Smooth muscle cell (in vitro differentiated cells): ENCODE measurements around the gene GPR33. TPM values are rescaled to one million over a fixed set of nuclear protein-coding genes. Genes with fewer than 3 reads are reported as not detected.

Experiments
- DNase-seq: peaks from one replicate; lab custom pipeline; 2025; ENCODE audit not compliant: unreplicated experiment; lab: John Stamatoyannopoulos, UW
- H2AFZ ChIP-seq: fragments of 200-600 bp; sonication (generic); 2 replicates; pipeline ENCODE4 v1.6.0; 2016; ENCODE audit warnings: antibody characterized with exemption, low read depth, mild to moderate bottlenecking
- H3F3A ChIP-seq: fragments of 200-600 bp; sonication (generic); 2 replicates; pipeline ENCODE4 v1.6.0; 2017; ENCODE audit warnings: antibody characterized with exemption, low read depth
- H3K27ac ChIP-seq: fragments of 200-600 bp; sonication (generic); 2 replicates; pipeline ENCODE4 v1.5.1; 2016; ENCODE audit warnings: low read depth, mild to moderate bottlenecking
- H3K27me3 ChIP-seq: fragments of 200-600 bp; sonication (generic); 2 replicates; pipeline ENCODE4 v1.6.1; 2016; ENCODE audit warnings: low read depth, mild to moderate bottlenecking
- H3K36me3 ChIP-seq: fragments of 200-600 bp; sonication (generic); 2 replicates; pipeline ENCODE4 v1.5.1; 2016; ENCODE audit warnings: low read depth
- H3K4me1 ChIP-seq: fragments of 200-600 bp; sonication (generic); 2 replicates; pipeline ENCODE4 v1.5.1; 2016; ENCODE audit warnings: low read depth
- H3K4me2 ChIP-seq: fragments of 200-600 bp; sonication (generic); 2 replicates; pipeline ENCODE4 v1.6.0; 2016; ENCODE audit warnings: mild to moderate bottlenecking
- H3K4me3 ChIP-seq: fragments of 200-600 bp; sonication (generic); 2 replicates; pipeline ENCODE4 v1.5.1; 2016; ENCODE audit warnings: mild to moderate bottlenecking
- H3K79me2 ChIP-seq: fragments of 200-600 bp; sonication (generic); 2 replicates; pipeline ENCODE4 v1.6.0; 2016; ENCODE audit warnings: low read depth, mild to moderate bottlenecking
- H3K9ac ChIP-seq: fragments of 200-600 bp; sonication (generic); 2 replicates; pipeline ENCODE4 v1.6.0; 2016; ENCODE audit warnings: low read depth
- H3K9me3 ChIP-seq: fragments of 200-600 bp; sonication (generic); replicated peaks from 2 replicates; pipeline ENCODE4 v1.5.1; 2016; ENCODE audit warnings: low read depth
- H4K20me1 ChIP-seq: fragments of 200-600 bp; sonication (generic); 2 replicates; pipeline ENCODE4 v1.6.0; 2016; ENCODE audit warnings: low read depth
- CTCF ChIP-seq: fragments of 200-600 bp; sonication (generic); IDR thresholded peaks from 2 replicates; pipeline ENCODE4 v1.5.1; 2017; ENCODE audit warnings: borderline replicate concordance, mild to moderate bottlenecking, antibody characterized with exemption; ENCODE audit not compliant: insufficient read depth, poor library complexity, severe bottlenecking
- WGBS: methylation state at CpG from one replicate; pipeline ENCODE4 v1.1.7; 2016; ENCODE audit warnings: low lambda C conversion rate; 5-methylcytosine and 5-hydroxymethylcytosine counted together
- polyA plus RNA-seq: library from polyadenylated mRNA; unstranded; fragments of >200 nt; fragmentation: Nextera tagmentation; extraction: Ambion mirVana; gene quantifications from 2 replicates; pipeline ENCODE4 v1.2.1, GENCODE V29; 2016
- total RNA-seq: library from RNA; depleted of rRNA; stranded (reverse); fragments of >200 nt; gene quantifications from 2 replicates; pipeline ENCODE4 v1.2.3, GENCODE V29; 2014

The GPR33 gene
- total RNA-seq = not detected in 2 replicates
- not detected in 2 replicates for polyA plus RNA-seq

- Histone ChIP-seq H3F3A (no peaks in the 10 kb centered on the region), H3K36me3 (no peaks in the 10 kb centered on the region), H3K4me2 (no peak within 1 kb of the TSS), H3K4me3 (no peak within 1 kb of the TSS), H3K79me2 (no peaks in the 10 kb centered on the region), H3K9ac (no peak within 1 kb of the TSS), H3K9me3 (no peaks in the 10 kb centered on the region), H2AFZ (no peak within 1 kb of the TSS), H3K4me1 (no peaks in the 10 kb centered on the region), H3K27ac (no peak within 1 kb of the TSS), H3K27me3 (no peaks in the 10 kb centered on the region), H4K20me1 (no peaks in the 10 kb centered on the region)
- DNase-seq = no peak
- WGBS = 88% methylated on average over 1 of the region's 1 CpG
- TF ChIP-seq CTCF = no peak
These were observed at the start of gene GPR33 for GRCh38 chr14:31487886-31488285. Gene GPR33 (minus strand): TSS chr14:31488039. CDS start chr14:31483965, 4,074 bp downstream.

- H3K27ac ChIP-seq = no peak overlapping the region
- WGBS = 69% methylated on average over 5 of the region's 5 CpGs
- no peak overlapping the region for H3K9ac ChIP-seq
- no peaks in the 10 kb centered on the region for H4K20me1 ChIP-seq
- TF ChIP-seq CTCF = no peak
- H3K36me3 ChIP-seq = no peaks in the 10 kb centered on the region
- DNase-seq = no peak
- H2AFZ ChIP-seq = no peak overlapping the region
- H3K4me3 ChIP-seq = no peak overlapping the region
- no peaks in the 10 kb centered on the region for H3K79me2 ChIP-seq
- no peaks in the 10 kb centered on the region for H3K9me3 ChIP-seq
- H3F3A ChIP-seq = no peaks in the 10 kb centered on the region
- no peaks in the 10 kb centered on the region for H3K4me1 ChIP-seq
- H3K4me2 ChIP-seq = no peak overlapping the region
- H3K27me3 ChIP-seq = no peaks in the 10 kb centered on the region
These were observed 48.5 kb upstream of the GPR33 start for GRCh38 chr14:31536201-31536960.

- Histone ChIP-seq H3K36me3 (no peaks in the 10 kb centered on the region), H3K79me2 (no peaks in the 10 kb centered on the region), H3K9me3 (no peaks in the 10 kb centered on the region), H2AFZ (peak overlapping the region; percentile 61), H3K27ac (no peak overlapping the region), H4K20me1 (no peaks in the 10 kb centered on the region), H3F3A (no peaks in the 10 kb centered on the region), H3K4me1 (no peaks in the 10 kb centered on the region), H3K4me2 (no peak overlapping the region), H3K9ac (no peak overlapping the region), H3K27me3 (no peaks in the 10 kb centered on the region), H3K4me3 (no peak overlapping the region)
- TF ChIP-seq CTCF = no peak
- WGBS = 70% methylated on average over 7 of the region's 7 CpGs
- DNase-seq = no peak
These were observed 42.3 kb upstream of the GPR33 start for GRCh38 chr14:31530136-31530535.

- no peak for TF ChIP-seq CTCF
- no peak overlapping the region for H3K4me3 ChIP-seq
- H3K36me3 ChIP-seq = no peaks in the 10 kb centered on the region
- no peaks in the 10 kb centered on the region for H3K79me2 ChIP-seq
- H3K4me2 ChIP-seq = no peak overlapping the region
- WGBS = 70% methylated on average over 1 of the region's 1 CpG
- H3K4me1 ChIP-seq = no peaks in the 10 kb centered on the region
- no peak overlapping the region for H3K27ac ChIP-seq
- no peaks in the 10 kb centered on the region for H3K9me3 ChIP-seq
- H3K27me3 ChIP-seq = no peaks in the 10 kb centered on the region
- DNase-seq = no peak
- H3K9ac ChIP-seq = no peak overlapping the region
- H4K20me1 ChIP-seq = no peaks in the 10 kb centered on the region
- no peaks in the 10 kb centered on the region for H3F3A ChIP-seq
- H2AFZ ChIP-seq = no peak overlapping the region
These were observed 41.2 kb upstream of the GPR33 start for GRCh38 chr14:31529053-31529452.
